Panc1 (cell line): ENCODE measurements around the gene TEX54. TPM values are rescaled to one million over a fixed set of nuclear protein-coding genes. Genes with fewer than 3 reads are reported as not detected.

Experiments used
- ATAC-seq: fragments of 200-7000 bp; cut with Tn5 transposase; 2 replicates; pipeline ENCODE4 v1.9.1; 2020; ENCODE audit warnings: mild to moderate bottlenecking, moderate library complexity
- BruUV-seq: library from RNA; stranded (reverse); fragments of 400-500 nt; replicated peaks from 2 replicates; lab custom pipeline; 2021; lab: Mats Ljungman, UMichigan
- CTCF ChIA-PET: fragments of 300-600 bp; sonication (Branson Sonifier 250); formaldehyde crosslinking; loops from one replicate; lab custom pipeline; 2022; ENCODE audit warnings: antibody characterized with exemption; lab: Charles Lee
- POLR2A ChIA-PET: fragments of 300-600 bp; sonication (Branson Sonifier 250); formaldehyde crosslinking; loops from one replicate; lab custom pipeline; 2022; ENCODE audit warnings: antibody characterized with exemption; lab: Charles Lee
- DNase-seq: peaks from one replicate; pipeline ENCODE4 v3.0.0-alpha.2; 2010; ENCODE audit warnings: low read depth, low spot score
- H3K27ac ChIP-seq: 2 replicates; pipeline ENCODE4 v1.5.1; 2011; ENCODE audit warnings: mild to moderate bottlenecking, low read length, inconsistent platforms
- H3K27me3 ChIP-seq: fragments of 200-500 bp; sonication (Bioruptor generic); 2 replicates; pipeline ENCODE4 v1.6.0; 2014; ENCODE audit warnings: low read length, inconsistent platforms; ENCODE audit not compliant: control insufficient read depth, insufficient read depth
- H3K36me3 ChIP-seq: fragments of 200-500 bp; sonication (Bioruptor generic); 2 replicates; pipeline ENCODE4 v1.5.1; 2014; ENCODE audit warnings: inconsistent platforms, mild to moderate bottlenecking, low read length, moderate library complexity; ENCODE audit not compliant: control insufficient read depth, insufficient read depth
- H3K4me1 ChIP-seq: 2 replicates; pipeline ENCODE4 v1.5.1; 2011; ENCODE audit warnings: inconsistent platforms, mild to moderate bottlenecking, low read length, moderate library complexity; ENCODE audit not compliant: control insufficient read depth, insufficient read depth
- H3K4me3 ChIP-seq, 2 experiments: 2 replicates each; pipeline ENCODE4 v1.5.1; 2011 to 2012; ENCODE audit warnings: low read depth in 2 of 2, low read length in 2 of 2, mild to moderate bottlenecking in 2 of 2, inconsistent platforms in 1 of 2, moderate library complexity in 1 of 2
- H3K9me3 ChIP-seq: fragments of 200-500 bp; sonication (Bioruptor generic); 2 replicates; pipeline ENCODE4 v1.5.1; 2014; ENCODE audit warnings: low read depth, mild to moderate bottlenecking, inconsistent platforms, low read length, moderate library complexity; ENCODE audit not compliant: control insufficient read depth, insufficient read depth
- POLR2AphosphoS5 ChIP-seq: IDR thresholded peaks from 2 replicates; pipeline ENCODE4 v1.6.1; 2012; ENCODE audit warnings: mild to moderate bottlenecking, low read depth, low read length, moderate library complexity
- SIN3A ChIP-seq: IDR thresholded peaks from 2 replicates; pipeline ENCODE4 v1.6.1; 2012; ENCODE audit warnings: low read depth, mild to moderate bottlenecking, low read length, moderate library complexity, borderline replicate concordance; ENCODE audit not compliant: insufficient read depth
- TCF7L2 ChIP-seq: IDR thresholded peaks from 2 replicates; pipeline ENCODE4 v1.6.1; 2011; ENCODE audit warnings: mild to moderate bottlenecking, low read depth, low read length, inconsistent platforms
- in situ Hi-C: cut with HindIII; loops from 2 replicates; pipeline ENCODE4 v1.10.0; 2016; ENCODE audit warnings: low sequenced_read_pairs, low pct_unique_long_range_greater_than_20kb
- intact Hi-C: fragments of 100-400 bp; cut with micrococcal nuclease; formaldehyde crosslinking; loops from one replicate; pipeline ENCODE4 v1.10.0; 2022; ENCODE audit not compliant: unreplicated experiment
- total RNA-seq: library from RNA; stranded (reverse); gene quantifications from one replicate; pipeline ENCODE4 v1.2.1, GENCODE V29; 2021; ENCODE audit not compliant: unreplicated experiment
- TF ChIP-seq, protein P1 (sequence below): fragments of 450-650 bp; IDR thresholded peaks from 2 replicates; pipeline ENCODE4 v1.5.1; 2017; ENCODE audit warnings: mild to moderate bottlenecking
- TF ChIP-seq, protein P2 (sequence below), 2 experiments: IDR thresholded peaks; 2 replicates each; pipeline ENCODE4 v1.6.1; 2011 to 2012; ENCODE audit warnings: low read depth in 2 of 2, control low read depth in 1 of 2, low read length in 1 of 2, mild to moderate bottlenecking in 1 of 2, moderate library complexity in 1 of 2; ENCODE audit not compliant: insufficient read depth in 1 of 2

Gene TEX54
- total RNA-seq, 1 experiment from 2014 or later = not detected

DNA sequence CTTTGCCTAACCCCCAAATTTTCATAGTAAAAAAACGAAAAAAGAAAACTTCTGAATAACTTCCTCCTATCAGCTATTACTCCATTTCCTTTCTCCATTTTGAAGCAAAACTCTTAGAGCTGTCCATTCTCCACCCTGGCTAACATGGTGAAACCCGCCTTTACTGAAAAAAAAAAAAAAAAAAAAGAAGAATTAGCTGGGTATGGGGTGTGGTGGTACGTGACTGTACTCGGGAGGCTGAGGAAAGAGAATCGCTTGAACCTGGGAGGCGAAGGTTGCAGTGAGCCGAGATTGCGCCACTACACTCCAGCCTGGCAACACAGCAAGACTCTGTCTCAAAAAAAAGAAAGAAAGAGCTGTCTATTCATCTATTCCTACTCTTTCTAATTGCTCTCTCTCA lies 16.1 kb downstream of the TEX54 start:
- Histone ChIP-seq H3K27me3 (no peaks in the 10 kb centered on the region), H3K27ac (no peak overlapping the region), H3K9me3 (no peaks in the 10 kb centered on the region), H3K4me3 (no peak overlapping the region), H3K4me1 (no peaks in the 10 kb centered on the region), H3K36me3 (no peaks in the 10 kb centered on the region)
- ChIA-PET POLR2A (interaction anchor here (0.7 kb wide), 1 partner anchor 16 kb away, joined by 11 read pairs; the partner anchor contains the start of gene TEX54), CTCF (no interaction called here)
- no peak for DNase-seq
- TF ChIP-seq TCF7L2 = no peak
- TF ChIP-seq SIN3A = no peak
- TF ChIP-seq, protein P1, sequence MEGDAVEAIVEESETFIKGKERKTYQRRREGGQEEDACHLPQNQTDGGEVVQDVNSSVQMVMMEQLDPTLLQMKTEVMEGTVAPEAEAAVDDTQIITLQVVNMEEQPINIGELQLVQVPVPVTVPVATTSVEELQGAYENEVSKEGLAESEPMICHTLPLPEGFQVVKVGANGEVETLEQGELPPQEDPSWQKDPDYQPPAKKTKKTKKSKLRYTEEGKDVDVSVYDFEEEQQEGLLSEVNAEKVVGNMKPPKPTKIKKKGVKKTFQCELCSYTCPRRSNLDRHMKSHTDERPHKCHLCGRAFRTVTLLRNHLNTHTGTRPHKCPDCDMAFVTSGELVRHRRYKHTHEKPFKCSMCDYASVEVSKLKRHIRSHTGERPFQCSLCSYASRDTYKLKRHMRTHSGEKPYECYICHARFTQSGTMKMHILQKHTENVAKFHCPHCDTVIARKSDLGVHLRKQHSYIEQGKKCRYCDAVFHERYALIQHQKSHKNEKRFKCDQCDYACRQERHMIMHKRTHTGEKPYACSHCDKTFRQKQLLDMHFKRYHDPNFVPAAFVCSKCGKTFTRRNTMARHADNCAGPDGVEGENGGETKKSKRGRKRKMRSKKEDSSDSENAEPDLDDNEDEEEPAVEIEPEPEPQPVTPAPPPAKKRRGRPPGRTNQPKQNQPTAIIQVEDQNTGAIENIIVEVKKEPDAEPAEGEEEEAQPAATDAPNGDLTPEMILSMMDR = no peak
- TF ChIP-seq POLR2AphosphoS5 = no peak
- TF ChIP-seq, protein P2, sequence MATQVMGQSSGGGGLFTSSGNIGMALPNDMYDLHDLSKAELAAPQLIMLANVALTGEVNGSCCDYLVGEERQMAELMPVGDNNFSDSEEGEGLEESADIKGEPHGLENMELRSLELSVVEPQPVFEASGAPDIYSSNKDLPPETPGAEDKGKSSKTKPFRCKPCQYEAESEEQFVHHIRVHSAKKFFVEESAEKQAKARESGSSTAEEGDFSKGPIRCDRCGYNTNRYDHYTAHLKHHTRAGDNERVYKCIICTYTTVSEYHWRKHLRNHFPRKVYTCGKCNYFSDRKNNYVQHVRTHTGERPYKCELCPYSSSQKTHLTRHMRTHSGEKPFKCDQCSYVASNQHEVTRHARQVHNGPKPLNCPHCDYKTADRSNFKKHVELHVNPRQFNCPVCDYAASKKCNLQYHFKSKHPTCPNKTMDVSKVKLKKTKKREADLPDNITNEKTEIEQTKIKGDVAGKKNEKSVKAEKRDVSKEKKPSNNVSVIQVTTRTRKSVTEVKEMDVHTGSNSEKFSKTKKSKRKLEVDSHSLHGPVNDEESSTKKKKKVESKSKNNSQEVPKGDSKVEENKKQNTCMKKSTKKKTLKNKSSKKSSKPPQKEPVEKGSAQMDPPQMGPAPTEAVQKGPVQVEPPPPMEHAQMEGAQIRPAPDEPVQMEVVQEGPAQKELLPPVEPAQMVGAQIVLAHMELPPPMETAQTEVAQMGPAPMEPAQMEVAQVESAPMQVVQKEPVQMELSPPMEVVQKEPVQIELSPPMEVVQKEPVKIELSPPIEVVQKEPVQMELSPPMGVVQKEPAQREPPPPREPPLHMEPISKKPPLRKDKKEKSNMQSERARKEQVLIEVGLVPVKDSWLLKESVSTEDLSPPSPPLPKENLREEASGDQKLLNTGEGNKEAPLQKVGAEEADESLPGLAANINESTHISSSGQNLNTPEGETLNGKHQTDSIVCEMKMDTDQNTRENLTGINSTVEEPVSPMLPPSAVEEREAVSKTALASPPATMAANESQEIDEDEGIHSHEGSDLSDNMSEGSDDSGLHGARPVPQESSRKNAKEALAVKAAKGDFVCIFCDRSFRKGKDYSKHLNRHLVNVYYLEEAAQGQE (IDR thresholded peaks at IDR 0.05; ENCODE audit: insufficient read depth in 1 of 2, low read depth in 2 of 2, low read length in 1 of 2) = no peak
- in situ Hi-C loops (no loop called here), intact Hi-C loops (no loop called here)
- BruUV-seq = no TSS peak
- no peak for ATAC-seq

- Histone ChIP-seq H3K4me3 (no peak overlapping the region), H3K4me1 (no peaks in the 10 kb centered on the region; the same call in 1 of the 2 replicates), H3K9me3 (no peaks in the 10 kb centered on the region), H3K36me3 (no peaks in the 10 kb centered on the region), H3K27ac (no peak overlapping the region), H3K27me3 (no peaks in the 10 kb centered on the region)
- no peak for ATAC-seq
- DNase-seq = no peak
- ChIA-PET POLR2A (interaction anchor here (0.7 kb wide), 3 partner anchors 10 to 29 kb away, joined by 3 to 6 read pairs (median 4); no protein-coding TSS in a partner anchor), CTCF (no interaction called here)
- no TSS peak for BruUV-seq
- intact Hi-C loops = no loop called here
- in situ Hi-C loops = no loop called here
- no peak for TF ChIP-seq POLR2AphosphoS5
- TF ChIP-seq, protein P1 = no peak
- no peak for TF ChIP-seq SIN3A
- TF ChIP-seq, protein P2 (IDR thresholded peaks at IDR 0.05; ENCODE audit: insufficient read depth in 1 of 2, low read depth in 2 of 2, low read length in 1 of 2) = no peak
- no peak for TF ChIP-seq TCF7L2
Measured at GRCh38 chr11:62811659-62812058, 21.0 kb downstream of the TEX54 start.
